GM19467 (cell line): ENCODE data around the gene AMZ1.
"Not testable (repeated sequence)": the region's sequence is repeated elsewhere in the genome, so short reads cannot be mapped to it uniquely, and the experiment has no call there.

Source experiments
- ATAC-seq: cut with Tn5 transposase; IDR thresholded peaks from one replicate; pipeline ENCODE4 v1.9.1; 2021; ENCODE audit warnings: mild to moderate bottlenecking, moderate library complexity; ENCODE audit not compliant: unreplicated experiment

The AMZ1 gene

GRCh38 chr7:2689343-2689847, 1.4 kb downstream of the AMZ1 start:
- no peak for ATAC-seq

GRCh38 chr7:2689951-2690705, 2.1 kb downstream of the AMZ1 start:
- no peak for ATAC-seq

- no peak for ATAC-seq
These were observed 3.2 kb downstream of the AMZ1 start for GRCh38 chr7:2691011-2691707.

GRCh38 chr7:2691932-2692439, 4.0 kb downstream of the AMZ1 start:
- not testable (repeated sequence) for ATAC-seq

GRCh38 chr7:2692543-2692942, 4.5 kb downstream of the AMZ1 start:
- ATAC-seq, result no peak

GRCh38 chr7:2693420-2694121, 5.6 kb downstream of the AMZ1 start:
- not testable (repeated sequence) for ATAC-seq

GRCh38 chr7:2694122-2694436, 6.1 kb downstream of the AMZ1 start:
- not testable (repeated sequence) for ATAC-seq

GRCh38 chr7:2698581-2699288, 10.7 kb downstream of the AMZ1 start:
- peak; percentile 91 for ATAC-seq

- ATAC-seq, result no peak
These were observed 11.3 kb downstream of the AMZ1 start for GRCh38 chr7:2699289-2699620.

GRCh38 chr7:2700141-2700850, 12.3 kb downstream of the AMZ1 start:
- ATAC-seq, result no peak

- ATAC-seq, result no peak
These were observed 13.4 kb downstream of the AMZ1 start for GRCh38 chr7:2701424-2701823.

- no peak for ATAC-seq
These were observed 14.0 kb downstream of the AMZ1 start for GRCh38 chr7:2701832-2702593.

- ATAC-seq, result no peak
These were observed 14.6 kb downstream of the AMZ1 start for GRCh38 chr7:2702594-2702957.

- no peak for ATAC-seq
These were observed 17.5 kb downstream of the AMZ1 start for GRCh38 chr7:2705371-2706096.

- no peak for ATAC-seq
These were observed 18.7 kb downstream of the AMZ1 start for GRCh38 chr7:2706685-2707126.

- ATAC-seq, result no peak
These were observed 19.5 kb downstream of the AMZ1 start for GRCh38 chr7:2707481-2707880.

- no peak for ATAC-seq
These were observed 20.0 kb downstream of the AMZ1 start for GRCh38 chr7:2708041-2708440.

- ATAC-seq, result no peak
These were observed 20.7 kb downstream of the AMZ1 start for GRCh38 chr7:2708547-2709310.
